Upper lobe of left lung (tissue), 4 donors: ENCODE data around the gene MICAL3.

ENCODE experiments used
- POLR2A ChIP-seq, 4 donors: fragments of 450-650 bp; IDR thresholded peaks; one replicate each; pipeline ENCODE4 v1.5.1; 2016 to 2017; ENCODE audit warnings: antibody characterized with exemption in 4 of 4, mild to moderate bottlenecking in 2 of 4
- TF ChIP-seq, protein P1 (sequence below), 6 experiments: fragments of 450-650 bp in 4 of 6; fragments of 200-600 bp in 2 of 6; sonication (generic) in 2 of 6; IDR thresholded peaks; one replicate each; pipeline ENCODE4 v1.5.1; 2016 to 2019; ENCODE audit warnings: antibody characterized with exemption in 6 of 6

- TF ChIP-seq, protein P1, sequence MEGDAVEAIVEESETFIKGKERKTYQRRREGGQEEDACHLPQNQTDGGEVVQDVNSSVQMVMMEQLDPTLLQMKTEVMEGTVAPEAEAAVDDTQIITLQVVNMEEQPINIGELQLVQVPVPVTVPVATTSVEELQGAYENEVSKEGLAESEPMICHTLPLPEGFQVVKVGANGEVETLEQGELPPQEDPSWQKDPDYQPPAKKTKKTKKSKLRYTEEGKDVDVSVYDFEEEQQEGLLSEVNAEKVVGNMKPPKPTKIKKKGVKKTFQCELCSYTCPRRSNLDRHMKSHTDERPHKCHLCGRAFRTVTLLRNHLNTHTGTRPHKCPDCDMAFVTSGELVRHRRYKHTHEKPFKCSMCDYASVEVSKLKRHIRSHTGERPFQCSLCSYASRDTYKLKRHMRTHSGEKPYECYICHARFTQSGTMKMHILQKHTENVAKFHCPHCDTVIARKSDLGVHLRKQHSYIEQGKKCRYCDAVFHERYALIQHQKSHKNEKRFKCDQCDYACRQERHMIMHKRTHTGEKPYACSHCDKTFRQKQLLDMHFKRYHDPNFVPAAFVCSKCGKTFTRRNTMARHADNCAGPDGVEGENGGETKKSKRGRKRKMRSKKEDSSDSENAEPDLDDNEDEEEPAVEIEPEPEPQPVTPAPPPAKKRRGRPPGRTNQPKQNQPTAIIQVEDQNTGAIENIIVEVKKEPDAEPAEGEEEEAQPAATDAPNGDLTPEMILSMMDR (IDR thresholded peaks at IDR 0.05), result no peak
- no peak for TF ChIP-seq POLR2A (IDR thresholded peaks at IDR 0.05)
Measured at GRCh38 chr22:17990147-17990546, 34.2 kb downstream of the MICAL3 start.
